ENCODE measurements around the gene PDZD8.
"Not testable (repeated sequence)": the region's sequence is repeated elsewhere in the genome, so short reads cannot be mapped to it uniquely, and the experiment has no call there.

Gene PDZD8

DNA sequence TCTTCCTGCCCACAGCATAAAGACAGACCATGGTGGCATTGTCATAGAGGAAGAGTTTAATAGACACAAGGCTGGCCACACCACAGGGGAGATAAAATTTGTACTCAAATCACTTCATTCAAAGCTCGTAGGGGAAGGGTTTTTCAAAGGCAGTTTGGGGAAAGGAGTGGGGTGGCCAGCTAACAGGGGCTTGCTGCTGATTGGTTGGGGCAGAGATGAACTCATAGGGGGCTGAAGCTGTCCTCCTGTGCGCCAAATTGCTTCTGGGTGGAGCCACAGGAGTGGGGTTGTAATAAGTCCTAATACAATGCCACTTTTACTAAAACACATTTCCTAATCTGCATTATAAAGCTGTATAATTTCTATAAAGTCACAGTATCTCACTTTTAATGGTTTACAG, 22.5 kb downstream of the PDZD8 start:
- DNase-seq (ENCODE audit: extremely low read depth in 1 of 2, low read depth in 1 of 2) = no peak

DNA sequence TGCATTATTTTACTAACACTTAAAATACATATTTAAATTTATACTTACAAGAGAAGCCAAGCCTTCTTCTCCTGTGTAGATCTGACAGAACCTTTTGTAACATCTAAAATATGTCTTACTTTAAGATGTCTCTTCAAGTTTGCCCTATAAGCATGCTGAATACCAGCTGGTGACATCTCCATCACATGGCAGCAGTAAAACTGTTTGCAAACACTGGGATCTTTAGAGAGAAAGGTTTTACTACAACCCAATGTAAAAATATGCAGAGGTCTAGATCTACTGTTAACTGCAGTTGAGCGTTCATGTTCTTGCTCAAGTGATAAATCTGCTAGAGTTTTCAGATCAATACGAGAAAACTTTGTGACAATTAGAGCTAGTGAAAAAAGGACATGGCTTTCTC, 23.2 kb downstream of the PDZD8 start:
- no peak for DNase-seq (ENCODE audit: extremely low read depth in 1 of 2, low read depth in 1 of 2)

DNA sequence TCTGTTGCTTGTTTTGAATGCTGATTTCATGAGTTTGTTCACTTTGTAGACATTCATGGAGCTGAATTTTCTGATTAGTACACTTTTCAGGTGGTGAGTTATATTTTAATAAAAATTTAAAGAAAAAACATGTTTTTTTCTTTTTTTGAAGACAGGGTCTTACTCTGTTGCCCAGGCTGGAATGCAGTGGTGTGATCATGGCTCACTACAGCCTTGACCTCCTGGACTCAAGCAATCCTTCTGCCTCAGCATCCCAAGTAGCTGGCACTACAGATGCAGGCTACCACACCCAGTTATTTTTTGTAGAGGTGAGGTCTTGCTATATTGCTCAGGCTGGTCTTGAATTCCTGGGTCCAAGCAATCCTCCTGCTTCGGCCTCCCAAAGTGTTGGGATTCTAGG, 23.7 kb downstream of the PDZD8 start:
- no peak for DNase-seq (ENCODE audit: extremely low read depth in 1 of 2, low read depth in 1 of 2)

DNA sequence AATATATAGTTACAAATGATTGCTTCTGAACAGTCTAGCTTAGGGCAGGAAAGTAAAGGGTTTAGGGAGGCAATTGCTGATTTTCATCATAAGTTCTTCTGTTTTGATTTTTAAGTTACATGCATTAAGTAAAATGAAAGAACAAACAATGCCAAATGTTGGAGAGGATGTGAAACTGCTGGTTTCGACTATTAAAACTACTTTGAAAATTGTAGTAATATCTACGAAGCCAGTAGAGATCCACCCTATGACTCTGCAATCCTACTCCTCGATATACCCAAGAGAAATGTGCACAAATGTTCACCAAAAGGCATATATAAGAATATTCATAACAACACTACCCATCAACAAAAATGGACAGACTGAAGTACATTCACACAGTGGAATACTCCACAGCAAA, 24.3 kb downstream of the PDZD8 start:
- DNase-seq (ENCODE audit: extremely low read depth in 1 of 2, low read depth in 1 of 2) = no peak

DNA sequence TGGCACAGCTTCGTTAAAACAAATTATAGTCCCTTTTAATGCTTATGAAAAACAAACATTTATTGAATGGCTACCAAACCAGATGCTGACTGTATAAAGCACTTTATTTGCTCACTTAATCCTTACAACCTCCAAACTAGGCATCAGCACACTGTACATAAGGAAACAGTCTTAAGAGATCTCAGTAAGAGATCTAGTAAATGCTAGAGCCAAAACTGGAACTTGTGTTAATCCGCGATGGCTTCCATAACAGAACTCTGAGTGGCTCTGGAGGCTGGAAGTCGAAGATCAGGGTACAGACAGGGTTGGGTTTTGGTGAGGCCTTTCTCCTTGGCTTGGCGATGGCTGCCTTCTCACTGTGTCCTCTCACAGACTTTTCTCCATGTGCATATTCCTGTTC, 27.0 kb downstream of the PDZD8 start:
- no peak for DNase-seq (ENCODE audit: extremely low read depth in 1 of 2, low read depth in 1 of 2)

DNA sequence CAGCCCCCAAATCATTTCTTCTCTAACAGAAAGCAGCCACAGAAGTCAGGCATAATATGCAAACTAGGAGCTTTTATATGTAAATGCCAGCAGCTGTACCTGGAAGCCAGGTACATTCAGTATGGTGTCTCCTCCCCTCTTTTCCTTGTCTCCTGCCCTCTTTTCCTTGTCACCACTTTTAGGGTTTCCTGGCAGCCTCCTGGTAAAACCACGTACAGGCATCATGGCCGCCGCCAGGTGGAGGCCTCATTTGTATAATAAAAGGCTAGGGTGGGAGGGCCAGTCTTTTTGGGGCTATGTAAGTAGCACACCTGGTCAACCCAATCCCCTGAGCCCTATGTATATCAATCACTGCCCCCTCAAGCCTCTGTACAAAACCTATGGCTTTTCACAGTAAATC, 28.7 kb downstream of the PDZD8 start:
- no peak for DNase-seq (ENCODE audit: extremely low read depth in 1 of 2, low read depth in 1 of 2)

DNA sequence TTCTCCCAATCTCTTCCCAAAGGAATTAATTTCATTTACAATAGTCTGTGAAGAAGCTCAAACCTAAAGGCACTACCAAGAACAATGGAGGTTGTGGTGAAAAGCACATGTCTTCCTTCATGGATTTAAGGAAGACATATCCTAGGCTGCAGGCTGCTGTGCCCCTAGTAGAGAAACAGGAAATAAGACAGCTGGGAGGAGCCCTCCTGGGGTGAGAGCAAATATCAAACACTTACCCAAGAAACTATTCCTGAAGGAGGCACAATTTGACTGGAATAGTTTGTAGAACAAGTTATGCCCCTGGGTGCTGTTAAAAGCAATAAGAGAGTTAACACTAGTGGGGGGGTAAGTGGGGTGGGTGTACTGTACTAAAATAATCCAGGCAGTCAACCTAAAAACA, 30.1 kb downstream of the PDZD8 start:
- no peak for DNase-seq (ENCODE audit: extremely low read depth in 1 of 2, low read depth in 1 of 2)

DNA sequence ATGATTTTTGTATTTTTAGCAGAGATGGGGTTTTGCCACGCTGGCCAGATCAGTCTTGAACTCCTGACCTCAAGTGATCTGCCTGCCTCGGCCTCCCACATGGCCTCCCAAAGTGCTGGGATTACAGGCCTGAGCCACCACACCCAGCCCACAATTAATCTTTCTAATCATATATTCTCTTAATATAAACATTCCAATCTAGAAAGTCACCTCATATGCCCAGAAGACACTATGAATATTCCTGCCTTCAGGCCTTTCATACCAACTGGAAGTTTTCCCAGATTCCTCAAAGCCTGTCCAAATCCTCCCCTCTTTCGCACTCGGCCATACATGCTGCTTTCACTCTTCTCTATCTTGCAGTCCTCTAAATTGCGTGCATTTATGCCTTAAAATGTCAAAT, 32.6 kb downstream of the PDZD8 start:
- no peak for DNase-seq (ENCODE audit: extremely low read depth in 1 of 2, low read depth in 1 of 2)

DNA sequence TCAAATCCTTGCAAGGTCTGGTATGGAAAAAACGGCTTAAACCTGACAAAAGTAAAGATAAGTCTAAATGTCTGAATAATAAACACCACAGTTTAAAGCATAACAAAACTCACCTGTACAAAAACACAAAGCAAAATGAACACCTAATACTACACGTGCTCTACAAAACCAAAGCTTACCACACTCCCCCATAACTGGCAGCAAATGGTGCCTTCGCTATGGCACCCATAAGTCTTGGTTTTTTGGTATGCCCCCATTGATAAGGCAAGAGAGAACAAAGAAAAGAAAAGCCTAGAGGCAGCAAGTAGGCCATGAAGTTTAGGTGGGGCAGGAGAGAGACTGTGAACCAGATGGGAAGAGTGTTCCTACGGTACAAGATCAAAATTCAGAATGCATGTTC, 34.2 kb downstream of the PDZD8 start:
- no peak for DNase-seq (ENCODE audit: extremely low read depth in 1 of 2, low read depth in 1 of 2)

DNA sequence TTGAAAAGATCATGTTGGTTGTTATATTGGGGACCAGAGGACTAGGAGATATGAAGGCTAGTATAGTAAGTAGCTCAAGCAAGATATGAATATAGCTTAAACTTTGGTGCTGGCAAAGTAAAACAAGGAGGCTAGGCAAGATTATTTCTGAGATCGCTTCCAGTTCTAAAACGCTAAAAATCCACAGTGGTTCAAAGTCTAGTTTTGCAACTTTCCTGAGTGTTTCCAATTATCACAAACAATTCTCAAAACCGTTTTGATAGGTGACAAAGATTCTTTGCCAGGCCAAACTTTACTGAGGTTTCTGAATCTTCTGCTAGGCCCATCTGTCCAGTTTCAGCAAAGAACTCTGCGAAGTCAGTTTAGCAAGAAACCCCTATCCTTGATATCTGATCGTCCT, 35.3 kb downstream of the PDZD8 start:
- DNase-seq (ENCODE audit: extremely low read depth in 1 of 2, low read depth in 1 of 2) = no peak

DNA sequence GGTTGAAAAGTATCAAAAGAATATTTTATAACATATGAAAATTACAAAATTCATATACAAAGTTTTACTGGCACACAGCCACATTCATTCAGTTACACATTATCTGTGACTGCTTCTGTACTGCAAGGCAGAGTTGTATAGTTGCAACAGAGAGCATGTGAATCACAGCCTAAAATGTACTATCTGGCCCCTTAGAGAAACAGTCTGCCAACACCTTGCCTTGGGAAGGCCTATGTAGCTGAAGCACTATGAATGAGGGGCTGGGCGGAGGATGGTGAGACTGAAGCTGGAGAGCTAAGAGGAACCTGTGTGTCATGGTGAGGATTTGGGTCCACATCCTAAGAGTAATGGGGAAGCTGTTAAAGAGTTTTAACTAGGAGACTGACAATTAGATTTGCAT, 35.7 kb downstream of the PDZD8 start:
- no peak for DNase-seq (ENCODE audit: extremely low read depth in 1 of 2, low read depth in 1 of 2)

DNA sequence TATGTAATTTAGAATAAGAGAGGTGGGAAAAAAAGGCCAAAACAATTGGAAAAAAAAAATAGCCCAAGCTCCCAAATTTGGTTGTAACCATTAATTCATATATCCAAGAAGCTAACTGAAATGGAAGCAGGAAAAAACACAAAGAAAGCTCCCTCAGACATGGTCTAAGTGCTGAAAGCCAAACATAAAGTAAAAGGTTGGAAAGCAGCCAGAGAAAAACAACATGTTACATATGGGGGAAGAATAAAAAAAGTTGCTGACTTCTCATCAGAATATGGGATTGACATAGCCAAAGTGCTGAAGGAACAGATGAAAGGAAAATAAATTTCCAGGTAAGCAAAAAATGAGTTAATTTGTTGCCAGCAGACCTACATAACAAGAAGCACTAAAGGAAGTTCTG, 40.3 kb downstream of the PDZD8 start:
- DNase-seq (ENCODE audit: extremely low read depth in 1 of 2, low read depth in 1 of 2) = no peak

DNA sequence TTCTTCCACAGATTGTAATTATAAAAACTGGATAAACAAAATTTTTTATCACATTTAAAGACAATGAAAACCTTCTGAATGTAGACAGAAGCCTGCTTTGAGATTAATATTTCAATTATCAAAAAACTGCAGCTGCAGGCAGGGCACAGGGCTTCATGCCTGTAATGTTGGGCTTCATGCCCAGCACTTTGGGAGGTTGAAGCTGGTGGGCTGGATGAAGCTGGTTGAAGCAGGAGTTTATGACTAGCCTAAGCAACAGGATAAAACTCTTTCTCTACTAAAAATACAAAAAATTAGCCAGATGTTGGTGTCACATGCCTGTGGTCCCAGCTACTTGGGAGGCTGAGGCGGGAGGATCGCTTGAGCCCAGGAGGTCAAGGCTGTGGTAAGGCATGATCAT, 41.2 kb downstream of the PDZD8 start:
- no peak for DNase-seq (ENCODE audit: extremely low read depth in 1 of 2, low read depth in 1 of 2)

DNA sequence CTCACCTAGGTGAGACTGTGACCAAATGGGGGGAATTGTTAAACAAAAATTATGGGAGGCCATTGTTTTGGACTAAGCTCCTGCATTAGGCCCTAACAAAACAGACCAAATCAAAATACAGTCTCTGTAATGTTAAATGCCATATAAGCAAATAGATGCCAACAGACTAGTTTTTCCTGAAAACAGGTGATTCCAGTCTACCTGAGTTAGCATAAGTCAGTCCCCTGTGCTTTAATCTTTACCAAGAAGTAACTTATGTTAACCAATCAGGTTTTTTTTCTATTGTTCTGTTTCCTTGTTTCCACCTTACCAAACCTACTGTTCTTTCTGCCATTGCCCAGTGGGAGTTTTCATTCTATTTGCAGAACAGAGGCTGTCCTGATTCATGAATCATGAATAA, 48.0 kb downstream of the PDZD8 start:
- DNase-seq (ENCODE audit: extremely low read depth in 1 of 2, low read depth in 1 of 2) = no peak

DNA sequence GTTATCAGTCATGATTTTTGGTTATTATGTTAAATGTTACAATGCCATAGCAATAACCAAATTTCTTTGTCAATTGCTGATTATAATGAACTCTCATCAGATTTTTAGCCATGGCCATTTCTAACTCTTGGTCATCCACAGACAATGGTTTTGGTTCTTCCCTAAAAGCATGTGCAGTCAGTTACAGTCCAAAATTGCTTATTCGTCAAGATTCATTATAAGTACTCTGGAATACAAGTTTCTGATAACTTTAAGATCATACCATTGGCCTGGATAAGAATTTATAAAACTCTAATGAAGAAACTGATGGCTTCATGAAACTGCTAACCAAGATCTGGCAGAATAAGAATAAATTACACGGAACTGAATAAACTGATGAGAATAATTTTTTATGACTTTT, 50.9 kb downstream of the PDZD8 start:
- DNase-seq (ENCODE audit: extremely low read depth in 1 of 2, low read depth in 1 of 2) = no peak

DNA sequence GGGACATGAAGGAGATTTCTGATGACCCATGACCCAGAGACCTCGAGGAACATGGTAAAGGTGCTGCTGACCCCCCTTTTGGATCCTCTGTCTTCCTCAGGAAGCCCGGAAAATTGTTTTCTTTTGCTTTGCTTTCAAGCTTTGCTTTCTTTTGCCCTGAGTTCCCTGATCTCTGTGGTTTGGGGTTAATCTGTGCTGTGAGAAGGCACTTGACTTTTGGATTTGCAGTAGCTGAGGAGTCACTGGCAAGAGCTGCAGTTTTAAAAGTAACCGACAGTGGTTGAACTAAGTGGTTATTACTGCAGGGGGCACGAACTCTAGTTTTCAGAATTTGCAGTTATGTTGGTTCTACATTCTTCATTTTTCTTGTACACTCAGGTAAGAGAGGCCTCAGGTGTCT, 53.0 kb downstream of the PDZD8 start:
- DNase-seq (ENCODE audit: extremely low read depth in 1 of 2, low read depth in 1 of 2) = no peak

DNA sequence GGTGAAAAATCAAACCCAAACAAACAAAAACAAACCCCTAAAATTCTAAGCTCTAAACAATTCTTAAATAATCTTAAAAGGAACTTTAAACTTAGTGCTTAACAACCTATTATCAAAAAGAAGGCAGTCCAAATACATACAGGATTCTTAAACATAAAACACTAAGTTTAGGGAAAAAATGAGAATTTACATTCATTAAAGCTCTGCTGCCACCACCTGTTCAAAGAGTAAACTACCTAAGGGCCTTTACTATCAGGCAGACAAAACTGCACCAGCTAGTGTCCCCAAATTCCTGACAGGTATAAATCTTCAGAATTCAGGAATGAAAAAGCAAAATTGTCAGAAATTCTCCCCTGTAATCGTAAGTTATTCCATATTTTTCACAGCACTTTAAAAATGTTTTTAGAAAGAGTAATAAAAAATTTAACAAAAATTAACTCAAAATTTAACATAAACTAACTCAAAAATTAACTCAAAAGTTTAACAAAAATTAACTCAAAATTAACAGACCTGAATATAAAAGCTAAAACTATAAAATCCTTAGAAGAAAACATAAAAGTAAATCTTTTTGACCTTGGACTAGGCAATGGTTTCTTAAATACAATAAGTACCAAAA, 55.1 kb downstream of the PDZD8 start:
- no peak for DNase-seq (ENCODE audit: extremely low read depth in 1 of 2, low read depth in 1 of 2)

DNA sequence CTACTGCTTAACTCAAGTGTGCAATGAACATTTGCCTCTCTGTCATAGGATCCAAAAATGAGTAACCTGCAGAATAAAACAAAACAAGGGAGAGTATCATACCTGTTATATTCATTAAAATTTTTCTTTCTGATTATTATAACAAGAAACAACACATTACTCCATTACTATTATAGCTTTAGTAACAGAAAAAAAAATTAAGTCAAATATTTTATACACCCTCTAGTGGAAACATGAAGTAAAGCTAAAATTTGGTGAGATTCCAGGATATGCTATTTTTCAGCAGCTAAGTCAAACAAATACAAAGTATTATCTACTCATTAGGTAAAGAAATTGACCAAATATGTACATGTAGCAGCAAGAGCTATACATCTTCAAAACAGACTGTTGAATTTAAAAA, 56.3 kb downstream of the PDZD8 start:
- DNase-seq (ENCODE audit: extremely low read depth in 1 of 2, low read depth in 1 of 2) = no peak

DNA sequence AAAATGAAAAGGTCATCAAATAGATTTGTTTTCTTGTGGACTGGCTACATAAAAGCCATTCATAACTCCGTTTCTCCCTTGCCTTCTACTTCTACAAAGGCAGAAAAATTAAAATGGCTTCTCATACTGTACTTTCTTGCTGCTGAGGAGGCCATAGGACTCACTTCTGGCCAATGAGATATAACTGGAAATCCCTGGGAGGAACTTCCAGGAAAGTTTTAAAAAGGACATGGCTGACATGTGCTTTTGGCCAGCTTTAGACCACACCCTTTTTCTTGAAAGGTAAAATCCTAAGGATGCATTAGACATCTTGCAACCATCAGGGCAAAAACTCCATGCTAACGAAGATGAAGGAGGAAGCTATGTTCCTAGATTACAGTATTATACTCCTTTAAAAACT, 58.5 kb downstream of the PDZD8 start:
- no peak for DNase-seq (ENCODE audit: extremely low read depth in 1 of 2, low read depth in 1 of 2)

DNA sequence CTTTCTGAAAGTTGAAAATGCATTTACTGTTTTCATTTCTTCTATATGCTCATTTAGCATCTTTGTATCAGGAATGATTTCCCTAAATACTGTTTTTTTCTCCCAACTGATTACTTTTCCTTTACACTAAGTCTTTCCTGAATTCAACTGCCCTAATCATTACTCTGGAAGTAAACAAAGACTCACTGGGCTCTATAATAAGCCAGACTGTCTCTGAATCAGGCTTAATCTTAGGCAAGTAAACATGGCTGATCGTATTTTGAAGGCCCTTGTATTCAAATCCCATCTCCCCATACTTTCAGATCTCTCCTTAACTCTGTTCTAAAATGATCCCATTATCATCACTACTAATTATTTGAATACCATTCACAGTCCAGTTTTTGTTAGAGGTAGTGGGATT, 61.6 kb downstream of the PDZD8 start:
- DNase-seq (ENCODE audit: extremely low read depth in 1 of 2, low read depth in 1 of 2) = no peak

DNA sequence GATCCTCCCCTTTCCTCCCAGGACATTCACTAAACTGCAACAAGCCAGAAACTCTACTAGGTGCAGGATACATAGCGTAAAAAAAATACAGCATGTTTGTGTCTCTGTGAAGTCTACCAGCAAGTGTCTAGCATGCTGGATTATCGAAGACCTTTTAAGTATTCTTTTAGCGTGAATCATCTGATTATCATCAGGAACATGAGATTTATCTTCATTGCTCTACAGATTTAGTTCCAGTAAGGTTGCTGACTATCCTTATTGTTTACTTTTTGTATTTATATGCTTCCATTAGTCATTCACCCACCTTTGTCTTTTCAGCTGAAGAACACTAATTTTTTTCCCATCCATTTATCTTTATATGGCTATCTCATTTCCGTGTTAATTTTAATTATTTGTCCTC, 62.8 kb downstream of the PDZD8 start:
- no peak for DNase-seq (ENCODE audit: extremely low read depth in 1 of 2, low read depth in 1 of 2)

DNA sequence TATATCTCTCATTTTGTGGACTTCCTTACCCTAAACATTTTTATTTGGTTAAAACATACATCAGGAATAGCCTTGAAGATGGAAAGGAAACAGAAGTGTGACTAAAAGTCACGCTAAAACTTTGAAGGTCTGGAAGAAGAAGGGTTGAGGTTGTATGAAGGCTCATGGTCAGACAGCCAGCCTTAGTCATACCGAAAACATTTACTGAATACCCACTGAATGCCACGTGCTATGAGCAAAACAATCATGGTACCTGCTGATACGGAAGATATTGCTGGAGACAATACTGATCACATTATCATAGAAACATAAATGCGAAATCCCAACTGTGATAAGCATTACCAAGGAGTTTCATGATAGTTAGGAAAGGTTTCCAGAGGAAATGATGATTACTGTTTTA, 64.0 kb downstream of the PDZD8 start:
- no peak for DNase-seq (ENCODE audit: extremely low read depth in 1 of 2, low read depth in 1 of 2)

DNA sequence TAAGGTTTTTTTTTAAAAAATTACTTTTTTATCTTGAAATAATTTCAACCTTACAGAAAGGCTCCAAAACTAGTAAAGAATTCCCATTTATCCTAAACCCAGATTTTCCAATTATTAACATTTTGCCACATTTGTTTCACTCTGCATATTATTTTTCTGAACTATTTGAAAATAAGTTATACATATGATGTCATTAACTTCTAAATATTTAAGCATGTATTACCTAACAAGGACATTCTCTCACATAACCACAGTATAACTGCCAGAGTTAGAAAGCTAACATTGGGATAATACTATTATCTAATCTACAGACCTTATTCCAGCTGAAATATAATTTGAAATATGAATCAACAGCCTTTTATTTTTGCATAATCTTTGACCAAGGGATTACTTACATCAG, 68.6 kb downstream of the PDZD8 start:
- DNase-seq (ENCODE audit: extremely low read depth in 1 of 2, low read depth in 1 of 2) = no peak

DNA sequence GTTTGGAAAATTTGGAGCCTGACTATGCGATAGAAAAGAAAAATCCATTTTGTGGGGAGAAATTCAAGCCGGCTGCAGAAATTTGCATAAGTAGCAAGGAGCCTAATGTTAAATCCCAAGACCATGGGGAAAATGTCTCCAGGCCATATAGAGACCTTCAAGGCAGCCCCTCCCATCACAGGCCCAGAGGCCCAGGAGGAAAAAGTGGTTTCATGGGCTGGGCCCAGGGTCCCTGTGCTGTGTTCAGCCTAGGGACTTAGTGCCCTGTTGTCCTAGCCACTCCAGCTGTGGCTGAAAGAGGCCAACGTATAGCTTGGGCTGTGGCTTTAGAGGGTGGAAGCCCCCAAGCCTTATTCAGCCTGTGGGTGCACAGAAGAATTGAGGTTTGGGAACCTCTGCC, 71.8 kb downstream of the PDZD8 start:
- not testable (repeated sequence) for DNase-seq (ENCODE audit: extremely low read depth in 1 of 2, low read depth in 1 of 2)
